Muscle layer of colon (tissue), 2 donors: Measurements from ENCODE around the gene GRK1.

Source experiments
- H3K27ac ChIP-seq: one replicate; pipeline ENCODE4 v1.7.0; 2013; ENCODE audit warnings: low read depth, mild to moderate bottlenecking, low read length, moderate library complexity
- H3K27me3 ChIP-seq, 2 donors: one replicate each; pipeline ENCODE4 v1.7.0; 2013; ENCODE audit warnings: low read length in 2 of 2, mild to moderate bottlenecking in 2 of 2; ENCODE audit not compliant: insufficient read depth in 2 of 2, control insufficient read depth in 1 of 2
- H3K36me3 ChIP-seq: one replicate; pipeline ENCODE4 v1.7.0; 2013; ENCODE audit warnings: mild to moderate bottlenecking, low read length; ENCODE audit not compliant: insufficient read depth
- H3K4me1 ChIP-seq: one replicate; pipeline ENCODE4 v1.7.0; 2013; ENCODE audit warnings: mild to moderate bottlenecking, low read length; ENCODE audit not compliant: insufficient read depth
- H3K4me3 ChIP-seq, 2 donors: one replicate each; pipeline ENCODE4 v1.7.0; 2013; ENCODE audit warnings: low read length in 2 of 2, low read depth in 1 of 2, mild to moderate bottlenecking in 1 of 2, moderate library complexity in 1 of 2
- H3K9ac ChIP-seq: one replicate; pipeline ENCODE4 v1.7.0; 2013; ENCODE audit warnings: low read length
- H3K9me3 ChIP-seq: one replicate; pipeline ENCODE4 v1.7.0; 2013; ENCODE audit warnings: mild to moderate bottlenecking, low read length
- donor health status: abdominal sarcoma.
- donor health status: Adenocarcinoma of cecum.

Gene GRK1

DNA sequence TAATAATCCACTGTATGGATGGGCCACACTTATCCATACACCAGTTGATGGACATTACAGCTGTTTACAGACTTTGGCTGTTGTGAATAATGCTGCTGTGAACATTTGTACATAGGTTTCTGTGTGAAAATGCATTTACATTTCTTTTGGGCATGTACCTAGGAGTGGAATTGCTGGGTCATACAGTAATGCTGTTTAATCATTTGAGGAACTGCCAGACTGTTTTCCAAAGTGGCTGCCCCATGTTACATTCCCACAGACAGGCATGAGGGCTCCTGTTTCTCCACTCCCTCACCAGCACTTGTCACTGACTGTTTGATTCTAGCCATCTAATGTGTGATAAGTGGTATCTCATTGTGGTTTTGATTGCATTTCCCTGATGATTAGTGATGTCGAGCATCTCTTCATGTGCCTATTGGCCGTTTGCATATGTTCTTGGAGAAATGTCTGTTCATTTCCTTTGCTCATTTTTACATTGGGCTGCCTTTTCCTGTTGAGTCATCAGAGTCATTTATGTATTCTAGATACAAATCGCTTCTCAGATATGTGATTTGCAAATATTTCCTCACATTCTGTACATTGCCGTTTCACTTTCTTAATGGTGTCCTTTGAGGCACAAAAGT, 104.8 kb downstream of the GRK1 start:
- Histone ChIP-seq H3K36me3 (no peaks in the 10 kb centered on the region), H3K27me3 (peaks cover 0 to 16% of the 10 kb centered on the region in 2 donors), H3K9me3 (no peaks in the 10 kb centered on the region), H3K4me3 (no peak overlapping the region), H3K4me1 (no peaks in the 10 kb centered on the region), H3K27ac (no peak overlapping the region), H3K9ac (no peak overlapping the region)

DNA sequence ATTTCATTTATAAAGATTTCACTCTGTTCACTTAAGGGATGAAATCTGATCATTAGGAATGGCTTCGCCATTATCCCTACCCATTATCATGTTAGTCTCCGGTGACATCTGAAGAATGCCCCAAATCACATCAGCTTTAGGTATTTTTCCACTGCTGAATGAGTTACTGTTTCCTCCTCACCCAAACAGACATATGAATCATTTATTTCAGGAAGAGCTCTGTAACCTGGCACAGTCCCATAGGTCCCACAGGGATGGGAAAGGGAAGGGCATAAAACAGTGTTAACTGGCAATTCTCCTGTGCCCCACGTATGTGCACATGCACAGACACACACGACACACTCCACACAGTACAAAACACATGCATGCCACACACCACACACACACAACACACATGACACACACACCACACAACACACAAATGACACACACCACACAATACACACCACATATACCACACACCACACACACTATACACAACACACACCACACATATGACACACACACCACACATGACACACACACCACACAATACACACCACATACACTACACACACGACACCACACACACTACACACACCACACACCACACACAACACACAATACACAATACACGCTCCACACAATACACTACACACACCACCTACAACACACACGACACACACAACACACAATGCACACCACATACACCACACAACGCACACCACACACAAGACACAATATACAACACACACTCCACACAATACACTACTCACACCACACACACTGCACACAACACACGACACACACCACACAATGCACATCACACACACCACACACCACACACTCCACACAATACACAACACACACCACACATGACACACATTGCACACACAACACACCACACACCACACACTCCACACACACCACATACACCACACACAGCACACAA, 107.4 kb downstream of the GRK1 start:
- no peak overlapping the region for H3K4me3 ChIP-seq
- H3K27ac ChIP-seq: no peak overlapping the region
- no peaks in the 10 kb centered on the region for H3K9me3 ChIP-seq
- peaks cover 7 to 29% of the 10 kb centered on the region in 2 donors for H3K27me3 ChIP-seq
- no peaks in the 10 kb centered on the region for H3K4me1 ChIP-seq
- H3K36me3 ChIP-seq: no peaks in the 10 kb centered on the region
- H3K9ac ChIP-seq: no peak overlapping the region

DNA sequence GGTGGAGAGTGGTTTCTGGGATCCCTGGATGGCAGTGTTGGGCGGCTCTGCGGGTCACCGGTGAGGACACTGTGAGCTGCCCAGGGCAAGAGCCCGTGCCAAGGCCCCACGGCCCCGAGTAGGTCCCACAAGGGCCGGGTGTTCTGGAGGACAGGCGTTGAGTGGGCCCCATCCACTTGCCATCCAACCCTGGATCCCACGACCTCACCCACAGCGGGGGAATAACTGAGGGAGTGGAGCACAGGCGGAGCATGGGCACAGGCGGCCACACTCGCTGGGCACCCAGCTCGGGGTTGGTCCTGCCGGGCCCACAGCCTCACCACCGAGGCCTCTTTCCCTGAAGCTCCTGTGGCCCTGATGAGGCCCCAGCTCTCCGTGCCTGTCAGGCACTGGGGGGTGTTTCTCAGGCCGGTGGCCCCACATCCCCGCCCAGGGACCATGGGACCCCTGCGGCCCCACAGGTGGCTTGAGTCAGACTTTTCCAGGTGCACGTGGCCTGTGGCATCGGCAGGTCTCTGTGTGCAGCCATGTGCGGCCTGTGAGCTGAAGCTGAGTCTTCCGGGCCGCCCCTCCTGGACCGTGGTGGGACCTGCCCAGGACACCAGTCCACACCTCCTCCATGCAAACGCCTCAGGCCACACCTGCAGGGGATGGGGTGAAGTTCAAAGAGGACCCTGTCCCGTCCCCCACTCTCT, 108.6 kb downstream of the GRK1 start:
- Histone ChIP-seq H3K9ac (no peak overlapping the region), H3K36me3 (no peaks in the 10 kb centered on the region), H3K27ac (no peak overlapping the region), H3K4me1 (no peaks in the 10 kb centered on the region), H3K9me3 (no peaks in the 10 kb centered on the region), H3K4me3 (no peak overlapping the region), H3K27me3 (peaks cover 7 to 29% of the 10 kb centered on the region in 2 donors)

DNA sequence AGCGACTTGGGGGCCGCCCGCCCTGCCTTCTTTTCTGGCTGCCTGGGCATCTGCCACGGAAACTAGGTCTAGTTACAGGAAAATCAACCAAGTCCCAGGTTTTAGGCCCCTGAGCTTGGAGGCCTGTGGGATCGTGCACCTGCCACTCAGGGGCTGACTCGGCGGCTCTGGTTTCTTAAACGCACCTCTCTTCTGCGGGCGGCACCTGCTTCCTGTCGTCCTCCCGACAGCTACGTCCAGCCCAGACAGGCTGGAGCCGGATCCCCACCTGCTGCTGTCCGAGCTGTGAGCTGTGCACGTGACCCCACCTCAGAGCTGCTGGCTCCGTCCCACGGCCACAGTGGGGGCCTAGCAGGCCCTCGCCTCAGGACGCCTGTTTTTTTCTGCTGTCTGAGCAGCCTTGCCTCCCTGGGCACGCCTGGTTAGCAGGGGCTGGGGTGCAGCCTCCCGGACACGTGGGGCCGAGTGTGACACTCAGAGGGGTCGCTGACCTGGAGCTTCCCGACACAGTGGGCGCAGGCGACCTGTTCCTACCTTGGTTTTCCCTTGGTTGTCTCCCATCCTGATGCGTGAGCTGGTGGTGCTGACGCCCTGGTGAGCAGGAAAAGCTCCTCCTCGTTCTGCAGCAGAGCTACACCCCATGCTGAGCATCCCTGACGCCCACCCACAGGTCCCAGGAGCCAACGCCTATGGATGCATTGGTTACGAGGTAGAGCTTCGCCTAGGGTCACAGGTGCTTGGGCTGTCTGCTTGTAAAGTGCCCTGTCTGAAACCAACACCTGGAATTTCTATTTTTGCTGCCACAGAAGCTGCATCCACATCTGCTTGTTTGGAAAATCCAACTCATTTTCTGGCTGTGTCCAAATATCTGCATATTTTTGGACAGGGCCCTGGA, 109.5 kb downstream of the GRK1 start:
- Histone ChIP-seq H3K27me3 (peaks cover 7 to 29% of the 10 kb centered on the region in 2 donors), H3K27ac (no peak overlapping the region), H3K4me3 (no peak overlapping the region), H3K9me3 (no peaks in the 10 kb centered on the region), H3K36me3 (no peaks in the 10 kb centered on the region), H3K9ac (no peak overlapping the region), H3K4me1 (no peaks in the 10 kb centered on the region)

DNA sequence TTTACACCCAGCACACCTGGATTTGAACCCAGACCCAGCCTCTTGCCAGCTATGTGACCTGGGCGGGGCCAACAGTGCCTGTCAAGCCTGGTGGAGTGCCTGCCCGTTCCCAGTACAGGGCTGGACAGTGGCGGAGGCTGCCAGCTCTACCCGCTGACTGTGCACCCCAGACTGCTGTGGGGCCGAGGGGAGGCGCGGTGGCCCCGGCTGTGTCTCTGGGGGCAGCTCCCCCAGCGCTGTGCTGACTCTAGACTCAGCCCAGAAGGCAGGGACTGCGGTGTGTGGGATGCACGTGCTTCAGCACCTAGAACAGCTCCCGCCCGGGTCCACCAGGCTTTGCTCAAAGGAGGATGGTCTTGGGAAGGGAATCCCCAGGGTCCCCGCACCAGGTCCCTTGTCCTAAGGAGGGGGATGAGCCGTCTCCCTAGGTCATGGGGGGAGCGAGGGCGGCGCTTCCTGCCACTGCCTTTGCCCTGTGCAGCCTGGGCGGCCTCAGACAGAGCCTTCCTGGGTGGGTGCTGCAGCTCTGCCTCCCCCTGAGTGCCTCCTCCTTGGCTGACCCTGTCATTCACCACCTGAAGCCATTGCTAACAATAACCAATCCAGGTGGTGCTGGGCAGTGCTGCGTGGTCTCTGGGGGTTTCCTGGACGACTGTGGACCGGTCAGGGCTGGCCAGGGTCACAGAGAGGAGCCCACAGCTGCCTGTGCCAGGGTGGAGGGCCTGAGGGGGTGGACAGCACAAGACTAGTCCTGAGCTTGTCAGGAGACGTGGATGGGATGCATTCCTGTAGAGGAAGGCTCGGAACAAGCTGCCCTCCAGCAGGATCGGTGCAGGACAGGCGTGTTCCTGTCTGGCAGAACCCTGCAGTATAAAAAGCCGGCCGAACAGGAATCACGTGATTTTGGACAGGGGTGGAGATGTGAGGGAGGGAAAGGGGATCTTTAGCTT, 110.6 kb downstream of the GRK1 start:
- H3K36me3 ChIP-seq: no peaks in the 10 kb centered on the region

DNA sequence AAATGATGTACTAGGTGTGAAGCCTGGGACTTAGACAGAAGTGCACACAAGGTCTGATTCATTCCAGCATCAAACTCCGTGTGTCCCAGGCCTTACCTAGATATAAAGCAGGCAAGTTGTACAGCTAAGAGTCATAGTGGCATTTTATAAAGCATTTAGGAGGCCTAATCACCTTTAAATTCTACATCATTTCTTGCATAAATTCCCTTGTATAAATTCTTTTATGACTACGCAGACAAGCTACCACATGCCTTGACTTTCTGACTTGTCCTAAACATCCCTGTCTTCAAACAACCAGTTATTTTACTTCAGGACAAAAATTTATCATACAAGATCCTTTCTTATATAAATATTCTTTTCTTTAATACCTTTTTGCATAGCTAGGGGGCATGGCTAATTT, 114.6 kb downstream of the GRK1 start:
- no peaks in the 10 kb centered on the region for H3K9me3 ChIP-seq
- no peak overlapping the region for H3K9ac ChIP-seq

More for the DNA sequence above, 110.6 kb downstream of the GRK1 start:
- Histone ChIP-seq H3K4me3 (no peak overlapping the region), H3K9me3 (no peaks in the 10 kb centered on the region), H3K27ac (no peak overlapping the region), H3K9ac (no peak overlapping the region), H3K4me1 (no peaks in the 10 kb centered on the region), H3K27me3 (peaks cover 7 to 29% of the 10 kb centered on the region in 2 donors)

DNA sequence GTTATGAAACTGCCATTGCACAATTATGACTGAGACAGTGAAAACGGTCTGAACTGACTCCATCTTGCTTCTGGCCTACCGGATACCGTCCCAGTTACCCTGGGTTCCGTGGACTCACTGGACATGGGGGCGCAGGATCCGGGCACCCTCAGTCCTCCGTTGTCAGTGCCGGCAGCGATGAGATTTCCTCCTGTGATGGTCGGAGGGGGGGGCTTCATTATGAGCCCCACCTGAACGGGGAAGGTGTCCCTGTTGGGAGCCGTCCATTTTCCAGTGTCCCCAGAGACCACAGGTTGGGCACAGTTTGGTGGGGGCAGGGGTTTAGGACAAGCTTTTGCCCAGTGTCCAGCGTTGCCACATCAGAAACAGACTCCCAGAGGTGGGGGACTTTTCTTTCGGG, 115.5 kb downstream of the GRK1 start:
- no peak overlapping the region for H3K27ac ChIP-seq
- no peaks in the 10 kb centered on the region for H3K36me3 ChIP-seq
- no peaks in the 10 kb centered on the region for H3K9me3 ChIP-seq
- H3K4me1 ChIP-seq: no peaks in the 10 kb centered on the region
- H3K27me3 ChIP-seq: peaks cover 1 to 6% of the 10 kb centered on the region in 2 donors
- H3K9ac ChIP-seq: no peak overlapping the region
- no peak overlapping the region for H3K4me3 ChIP-seq

More for the DNA sequence above, 114.6 kb downstream of the GRK1 start:
- Histone ChIP-seq H3K27me3 (peaks cover 7 to 15% of the 10 kb centered on the region in 2 donors), H3K4me1 (no peaks in the 10 kb centered on the region), H3K36me3 (no peaks in the 10 kb centered on the region), H3K27ac (no peak overlapping the region), H3K4me3 (no peak overlapping the region)

DNA sequence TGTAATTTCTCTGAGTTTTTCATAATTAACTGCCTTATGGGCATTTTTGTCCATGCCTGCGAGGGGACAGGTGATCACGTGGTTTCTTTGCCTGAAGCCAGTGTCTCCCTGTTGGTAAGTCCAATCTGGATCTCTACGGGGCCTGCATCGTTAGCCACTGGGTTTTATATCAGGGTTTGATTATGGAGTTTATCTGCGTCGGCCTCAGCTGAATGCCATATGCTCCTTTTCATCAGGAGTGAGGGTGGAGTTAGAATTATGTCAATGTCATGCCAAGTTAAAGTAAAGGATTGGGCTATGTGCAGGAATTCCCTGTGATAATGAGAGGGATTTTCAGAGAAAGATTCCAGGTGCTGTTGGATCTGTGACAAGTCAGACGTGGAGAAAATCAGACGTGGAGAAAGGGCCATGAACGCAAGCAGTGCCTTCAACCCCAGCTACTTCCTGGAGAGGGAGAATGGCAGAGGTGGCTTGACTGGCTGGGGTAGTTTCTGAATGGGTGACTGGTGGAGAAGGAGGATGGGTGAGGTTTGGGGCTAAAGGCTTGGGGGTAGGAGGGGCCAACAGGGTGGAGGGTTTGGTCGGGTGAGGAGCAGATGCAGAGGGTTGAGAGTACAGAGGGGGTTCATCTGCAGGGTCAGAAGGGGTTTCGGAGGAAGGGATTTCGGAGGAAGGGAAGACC, 116.3 kb downstream of the GRK1 start:
- Histone ChIP-seq H3K36me3 (no peaks in the 10 kb centered on the region), H3K27ac (no peak overlapping the region), H3K9ac (no peak overlapping the region), H3K4me3 (no peak overlapping the region), H3K27me3 (no peaks in the 10 kb centered on the region), H3K9me3 (no peaks in the 10 kb centered on the region), H3K4me1 (no peaks in the 10 kb centered on the region)

DNA sequence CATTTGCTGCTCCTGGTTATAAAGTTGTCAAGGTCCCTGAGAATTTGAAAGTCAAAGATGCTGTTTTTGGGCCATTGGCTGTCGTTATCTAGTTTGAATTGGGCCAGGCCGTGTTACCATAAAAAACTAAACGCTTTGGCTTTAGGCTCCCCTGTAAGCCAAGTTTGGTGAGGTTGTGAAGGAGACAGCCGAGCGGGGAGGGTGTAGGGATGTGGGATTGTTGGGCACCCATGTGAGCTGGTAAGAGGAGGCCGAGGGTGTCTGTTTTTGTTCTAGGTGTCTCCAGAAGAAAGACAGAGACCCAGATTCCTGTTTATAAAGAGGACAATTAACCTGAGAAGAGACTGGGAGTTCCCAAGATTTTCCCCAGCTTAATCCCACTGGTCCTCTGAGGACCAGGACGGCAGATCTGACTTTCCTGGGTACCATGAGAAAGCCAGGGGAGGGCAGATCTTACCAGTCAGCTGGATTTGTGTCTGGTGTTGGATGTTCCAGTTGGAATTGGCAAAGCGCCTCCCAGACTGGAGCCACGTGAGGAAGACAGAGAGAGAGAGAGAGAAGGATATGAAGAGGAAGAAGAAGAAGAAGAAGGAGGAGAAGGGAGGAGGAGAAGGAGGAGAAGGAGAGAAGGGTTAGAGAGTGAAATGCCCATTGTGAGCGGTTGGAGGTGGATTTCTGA, 117.1 kb downstream of the GRK1 start:
- H3K4me1 ChIP-seq: no peaks in the 10 kb centered on the region
- no peak overlapping the region for H3K27ac ChIP-seq
- no peak overlapping the region for H3K4me3 ChIP-seq
- H3K9ac ChIP-seq: no peak overlapping the region
- no peaks in the 10 kb centered on the region for H3K36me3 ChIP-seq
- H3K27me3 ChIP-seq: no peaks in the 10 kb centered on the region
- H3K9me3 ChIP-seq: no peaks in the 10 kb centered on the region
